DND-41 (cell line): ENCODE data around the gene EXTL1.

Experiments
- EZH2 ChIP-seq: IDR thresholded peaks from 3 replicates; pipeline ENCODE4 v1.6.1; 2012; ENCODE audit warnings: borderline replicate concordance, low read depth, mild to moderate bottlenecking, moderate library complexity, low read length, inconsistent platforms; ENCODE audit not compliant: severe bottlenecking
- TF ChIP-seq, protein P1 (sequence below): IDR thresholded peaks from 2 replicates; pipeline ENCODE4 v1.5.1; 2012; ENCODE audit warnings: borderline replicate concordance, low read length, moderate library complexity, mild to moderate bottlenecking; ENCODE audit not compliant: poor library complexity, severe bottlenecking; ENCODE audit errors: extremely low read depth

GRCh38 chr1:26070963-26071342 lies 49.4 kb downstream of the EXTL1 start:
- TF ChIP-seq, protein P1, sequence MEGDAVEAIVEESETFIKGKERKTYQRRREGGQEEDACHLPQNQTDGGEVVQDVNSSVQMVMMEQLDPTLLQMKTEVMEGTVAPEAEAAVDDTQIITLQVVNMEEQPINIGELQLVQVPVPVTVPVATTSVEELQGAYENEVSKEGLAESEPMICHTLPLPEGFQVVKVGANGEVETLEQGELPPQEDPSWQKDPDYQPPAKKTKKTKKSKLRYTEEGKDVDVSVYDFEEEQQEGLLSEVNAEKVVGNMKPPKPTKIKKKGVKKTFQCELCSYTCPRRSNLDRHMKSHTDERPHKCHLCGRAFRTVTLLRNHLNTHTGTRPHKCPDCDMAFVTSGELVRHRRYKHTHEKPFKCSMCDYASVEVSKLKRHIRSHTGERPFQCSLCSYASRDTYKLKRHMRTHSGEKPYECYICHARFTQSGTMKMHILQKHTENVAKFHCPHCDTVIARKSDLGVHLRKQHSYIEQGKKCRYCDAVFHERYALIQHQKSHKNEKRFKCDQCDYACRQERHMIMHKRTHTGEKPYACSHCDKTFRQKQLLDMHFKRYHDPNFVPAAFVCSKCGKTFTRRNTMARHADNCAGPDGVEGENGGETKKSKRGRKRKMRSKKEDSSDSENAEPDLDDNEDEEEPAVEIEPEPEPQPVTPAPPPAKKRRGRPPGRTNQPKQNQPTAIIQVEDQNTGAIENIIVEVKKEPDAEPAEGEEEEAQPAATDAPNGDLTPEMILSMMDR = no peak
- no peak for TF ChIP-seq EZH2
